ENCODE data around the gene ACOT11.
"Not testable (repeated sequence)": the region's sequence is repeated elsewhere in the genome, so short reads cannot be mapped to it uniquely, and the experiment has no call there.

Gene ACOT11

DNA sequence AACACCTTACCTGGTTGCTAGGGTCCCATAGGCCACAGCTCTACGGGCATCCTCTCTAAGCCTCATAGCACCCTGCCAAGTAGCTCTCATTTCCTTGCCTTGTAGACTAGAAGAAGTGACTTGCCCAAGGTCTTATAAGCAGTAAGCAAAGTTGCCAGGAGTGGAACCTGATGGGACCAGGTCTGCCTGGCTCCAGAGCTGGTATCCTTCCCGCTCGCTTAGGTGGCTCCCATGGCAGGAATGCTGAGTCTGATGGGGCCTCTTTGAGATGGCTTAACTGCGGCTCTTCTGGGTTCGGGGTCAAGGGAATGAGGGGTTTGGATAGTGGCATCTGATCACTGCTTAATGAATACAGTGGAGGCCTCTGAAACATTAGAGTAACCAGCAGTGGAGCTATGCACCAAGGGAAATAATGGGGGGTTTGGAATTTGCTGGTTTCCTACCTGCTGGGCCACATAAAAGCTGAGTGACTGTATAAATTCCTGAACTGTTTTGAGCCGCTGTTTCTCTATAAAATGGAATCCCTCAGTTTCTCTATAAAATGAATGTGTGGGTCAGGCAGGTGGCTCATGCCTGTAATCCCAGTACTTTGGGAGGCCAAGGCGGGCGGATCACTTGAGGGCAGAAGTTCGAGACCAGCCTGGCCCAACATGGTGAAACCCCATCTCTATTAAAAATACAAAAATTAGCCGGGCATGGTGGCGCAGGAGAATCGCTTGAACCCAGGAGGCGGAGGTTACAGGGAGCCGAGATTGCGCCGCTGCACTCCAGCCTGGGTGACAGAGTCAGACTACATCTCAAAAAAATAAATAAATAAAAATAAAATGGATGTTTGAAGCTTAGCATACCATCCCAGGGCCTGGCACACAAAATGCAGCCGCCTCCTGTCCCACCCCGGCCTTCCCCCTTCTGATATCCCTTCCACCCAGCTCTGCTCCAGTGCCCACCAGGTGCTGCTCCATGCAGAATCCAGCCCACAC, 62.9 kb downstream of the ACOT11 start:
- Mint-ChIP-seq H3K4me3 (no peak overlapping the region), H3K4me1 (ENCODE audit: low read depth) (no peaks in the 10 kb centered on the region), H3K9me3 (no peaks in the 10 kb centered on the region), H3K27ac (no peak overlapping the region), H3K27me3 (ENCODE audit: low read depth) (no peaks in the 10 kb centered on the region), H3K36me3 (ENCODE audit: low read depth) (no peaks in the 10 kb centered on the region)

DNA sequence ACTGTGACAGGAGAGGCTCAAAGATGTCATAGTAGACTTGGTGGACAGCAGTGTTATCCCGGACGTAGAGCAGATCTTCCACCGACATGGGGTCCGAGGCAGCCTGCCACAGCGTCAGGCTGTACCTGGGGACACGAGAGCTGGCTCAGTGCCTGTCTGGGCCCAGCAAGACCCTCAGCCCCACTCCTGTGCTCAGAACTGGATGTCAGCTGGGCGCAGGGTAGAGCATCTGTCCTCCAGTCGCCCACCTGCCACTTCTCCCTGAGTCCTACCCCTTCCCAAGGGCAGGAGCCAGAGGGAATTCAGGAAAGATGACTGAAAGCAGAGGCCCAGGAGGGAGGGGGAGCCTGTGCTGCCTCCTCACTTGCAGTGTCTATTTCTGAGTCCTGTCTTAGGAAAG, 63.6 kb downstream of the ACOT11 start:
- Mint-ChIP-seq H3K27ac (no peak overlapping the region), H3K9me3 (no peaks in the 10 kb centered on the region), H3K4me1 (ENCODE audit: low read depth) (no peaks in the 10 kb centered on the region), H3K27me3 (ENCODE audit: low read depth) (no peaks in the 10 kb centered on the region), H3K36me3 (ENCODE audit: low read depth) (no peaks in the 10 kb centered on the region), H3K4me3 (no peak overlapping the region)

DNA sequence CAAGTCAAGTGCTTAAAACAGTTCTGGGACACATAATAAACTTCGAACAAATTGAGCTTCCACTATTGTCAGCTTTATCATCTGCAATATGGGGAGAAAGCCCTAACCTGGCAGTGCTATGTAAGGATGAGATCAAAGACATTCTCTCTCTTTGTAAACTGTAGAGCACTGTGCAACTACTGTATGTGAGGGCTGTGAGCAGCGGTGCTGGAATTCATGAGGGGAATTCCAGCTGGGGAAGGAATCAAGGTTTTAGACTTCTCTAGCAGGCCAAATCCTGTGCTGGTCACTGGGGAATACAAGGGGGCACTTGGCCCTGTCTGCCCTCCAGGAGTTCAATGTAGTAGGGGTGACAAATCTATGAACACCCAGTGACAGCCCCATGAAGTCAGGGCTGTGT, 66.0 kb downstream of the ACOT11 start:
- no peak overlapping the region for H3K4me3 Mint-ChIP-seq
- no peaks in the 10 kb centered on the region for H3K27me3 Mint-ChIP-seq (ENCODE audit: low read depth)
- no peaks in the 10 kb centered on the region for H3K9me3 Mint-ChIP-seq
- H3K36me3 Mint-ChIP-seq (ENCODE audit: low read depth): no peaks in the 10 kb centered on the region
- H3K4me1 Mint-ChIP-seq (ENCODE audit: low read depth): no peaks in the 10 kb centered on the region
- H3K27ac Mint-ChIP-seq: no peak overlapping the region

DNA sequence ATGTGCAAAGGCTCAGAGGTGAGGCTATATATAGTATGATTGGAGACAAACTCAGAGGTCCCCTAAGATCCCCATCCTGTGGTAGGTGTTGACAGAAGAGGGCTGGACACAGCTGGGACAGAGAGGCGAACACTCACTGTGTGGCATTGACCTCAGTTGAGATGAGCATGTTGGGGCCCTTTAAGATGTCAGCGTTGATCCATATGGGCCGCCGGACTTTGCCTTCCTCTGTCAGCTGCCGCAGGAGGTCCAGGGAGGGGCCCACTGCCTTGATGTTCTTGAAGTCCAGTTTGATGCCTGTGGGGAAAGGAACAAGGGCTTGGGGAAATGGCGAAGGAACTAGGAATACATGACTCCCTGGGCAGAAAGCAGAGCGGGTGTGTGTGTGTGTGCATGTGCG, 66.5 kb downstream of the ACOT11 start:
- Mint-ChIP-seq H3K4me3 (no peak overlapping the region), H3K27me3 (ENCODE audit: low read depth) (no peaks in the 10 kb centered on the region), H3K9me3 (no peaks in the 10 kb centered on the region), H3K27ac (no peak overlapping the region), H3K36me3 (ENCODE audit: low read depth) (no peaks in the 10 kb centered on the region), H3K4me1 (ENCODE audit: low read depth) (no peaks in the 10 kb centered on the region)

DNA sequence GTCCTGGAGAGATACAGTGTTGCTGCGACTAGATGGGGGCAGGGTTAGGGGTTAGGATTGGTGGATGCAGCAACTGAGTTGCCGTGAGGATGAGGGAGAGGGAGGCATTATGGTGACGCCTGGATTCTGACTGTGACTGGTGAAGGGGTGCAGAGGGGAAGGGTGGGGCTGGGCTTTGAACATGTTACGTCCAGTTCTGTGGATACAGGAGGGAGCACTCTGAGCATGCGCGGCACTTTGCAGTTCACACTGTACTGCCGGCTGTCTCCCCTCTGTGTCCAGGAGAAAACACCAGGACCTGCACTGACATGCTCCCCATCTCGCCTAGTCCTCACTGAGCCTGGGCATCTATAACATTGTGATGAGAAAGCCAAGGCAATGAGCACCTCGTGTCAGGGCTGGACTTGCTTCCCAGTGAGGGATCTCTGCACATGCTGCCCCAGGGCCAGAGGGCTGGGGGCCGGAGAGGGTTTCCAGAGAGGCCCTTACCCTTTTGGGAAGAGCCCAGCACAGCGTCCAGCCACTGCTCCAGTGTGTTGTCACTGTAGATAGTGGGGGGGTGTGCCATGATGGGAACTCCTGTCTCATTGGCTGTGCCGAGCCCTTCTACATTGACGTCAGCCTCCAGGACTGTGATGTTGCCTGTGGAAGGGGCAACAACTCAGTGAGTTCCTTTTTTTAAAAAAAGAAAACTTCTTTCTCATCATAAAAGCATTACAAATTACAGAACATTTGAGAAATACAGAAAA, 67.7 kb downstream of the ACOT11 start:
- Mint-ChIP-seq H3K4me3 (no peak overlapping the region), H3K9me3 (no peaks in the 10 kb centered on the region), H3K4me1 (ENCODE audit: low read depth) (no peaks in the 10 kb centered on the region), H3K36me3 (ENCODE audit: low read depth) (no peaks in the 10 kb centered on the region), H3K27ac (no peak overlapping the region), H3K27me3 (ENCODE audit: low read depth) (no peaks in the 10 kb centered on the region)

DNA sequence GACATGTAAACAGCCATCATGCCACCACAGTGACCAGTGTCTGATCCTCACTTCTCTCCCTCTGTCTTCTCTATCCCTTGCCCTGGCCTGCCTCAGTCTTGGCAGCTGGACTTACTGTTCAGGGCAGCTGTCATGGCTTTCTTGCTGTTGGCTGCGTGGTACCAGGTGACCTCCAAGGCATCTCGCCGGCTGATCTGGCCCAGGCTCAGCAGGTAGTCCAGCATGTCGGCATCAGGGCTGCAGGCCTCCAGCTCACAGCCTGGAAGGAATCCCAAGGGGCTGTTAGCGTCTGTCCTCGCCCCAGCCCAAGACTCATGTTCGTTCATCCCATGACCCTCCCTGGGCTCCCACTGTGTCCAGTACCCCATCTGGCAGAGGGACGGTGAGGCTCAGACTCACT, 71.7 kb downstream of the ACOT11 start:
- Mint-ChIP-seq H3K27me3 (ENCODE audit: low read depth) (no peaks in the 10 kb centered on the region), H3K27ac (no peak overlapping the region), H3K9me3 (no peaks in the 10 kb centered on the region), H3K4me3 (no peak overlapping the region), H3K4me1 (ENCODE audit: low read depth) (no peaks in the 10 kb centered on the region), H3K36me3 (ENCODE audit: low read depth) (no peaks in the 10 kb centered on the region)

DNA sequence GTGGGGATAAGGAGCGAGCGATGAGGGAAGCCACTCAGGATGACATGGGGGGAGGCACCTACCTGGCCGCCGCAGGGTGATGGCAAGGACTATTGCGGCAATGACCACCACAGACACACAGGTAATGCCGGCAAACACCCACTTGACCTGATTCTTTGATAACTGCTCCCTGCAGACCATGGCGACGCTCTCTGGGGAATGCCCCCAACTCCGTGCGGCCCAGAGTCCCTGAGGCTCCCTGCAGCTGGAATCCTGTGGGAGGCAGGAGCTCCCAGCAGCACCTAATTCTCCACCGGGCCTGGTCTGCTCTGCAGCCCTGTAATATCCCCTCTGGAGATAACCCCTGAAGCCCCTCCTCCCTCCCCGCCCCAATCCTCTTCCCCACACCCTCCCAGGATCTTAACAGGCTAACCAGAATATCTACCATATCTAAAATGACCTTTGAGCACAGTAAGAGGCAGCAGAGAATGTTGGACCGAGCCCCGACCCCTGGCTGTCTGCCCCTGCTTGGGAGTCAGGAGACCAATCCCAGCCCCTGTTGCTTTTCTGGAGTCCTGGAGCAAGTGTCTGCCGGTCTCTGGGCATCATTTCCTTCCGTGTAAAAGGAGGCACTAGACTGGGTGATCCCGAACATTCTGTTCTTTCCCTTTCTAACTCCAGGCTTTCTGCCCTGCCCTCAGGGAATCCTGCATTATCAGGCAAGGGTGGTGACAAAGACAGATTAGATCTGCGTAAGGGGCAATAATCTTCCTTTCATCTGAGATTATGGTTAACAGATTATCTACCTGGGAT, 75.4 kb downstream of the ACOT11 start, which contains the start of gene FAM151A:
FAM151A (minus strand) TSS at position 310 of the 792 bp plus-strand sequence; CDS start at position 180, 130 bp downstream.
- Mint-ChIP-seq H3K4me1 (ENCODE audit: low read depth) (no peaks in the 10 kb centered on the region), H3K27ac (no peak within 1 kb of the TSS), H3K36me3 (ENCODE audit: low read depth) (no peaks in the 10 kb centered on the region), H3K9me3 (no peaks in the 10 kb centered on the region), H3K27me3 (ENCODE audit: low read depth) (no peaks in the 10 kb centered on the region), H3K4me3 (no peak within 1 kb of the TSS)

DNA sequence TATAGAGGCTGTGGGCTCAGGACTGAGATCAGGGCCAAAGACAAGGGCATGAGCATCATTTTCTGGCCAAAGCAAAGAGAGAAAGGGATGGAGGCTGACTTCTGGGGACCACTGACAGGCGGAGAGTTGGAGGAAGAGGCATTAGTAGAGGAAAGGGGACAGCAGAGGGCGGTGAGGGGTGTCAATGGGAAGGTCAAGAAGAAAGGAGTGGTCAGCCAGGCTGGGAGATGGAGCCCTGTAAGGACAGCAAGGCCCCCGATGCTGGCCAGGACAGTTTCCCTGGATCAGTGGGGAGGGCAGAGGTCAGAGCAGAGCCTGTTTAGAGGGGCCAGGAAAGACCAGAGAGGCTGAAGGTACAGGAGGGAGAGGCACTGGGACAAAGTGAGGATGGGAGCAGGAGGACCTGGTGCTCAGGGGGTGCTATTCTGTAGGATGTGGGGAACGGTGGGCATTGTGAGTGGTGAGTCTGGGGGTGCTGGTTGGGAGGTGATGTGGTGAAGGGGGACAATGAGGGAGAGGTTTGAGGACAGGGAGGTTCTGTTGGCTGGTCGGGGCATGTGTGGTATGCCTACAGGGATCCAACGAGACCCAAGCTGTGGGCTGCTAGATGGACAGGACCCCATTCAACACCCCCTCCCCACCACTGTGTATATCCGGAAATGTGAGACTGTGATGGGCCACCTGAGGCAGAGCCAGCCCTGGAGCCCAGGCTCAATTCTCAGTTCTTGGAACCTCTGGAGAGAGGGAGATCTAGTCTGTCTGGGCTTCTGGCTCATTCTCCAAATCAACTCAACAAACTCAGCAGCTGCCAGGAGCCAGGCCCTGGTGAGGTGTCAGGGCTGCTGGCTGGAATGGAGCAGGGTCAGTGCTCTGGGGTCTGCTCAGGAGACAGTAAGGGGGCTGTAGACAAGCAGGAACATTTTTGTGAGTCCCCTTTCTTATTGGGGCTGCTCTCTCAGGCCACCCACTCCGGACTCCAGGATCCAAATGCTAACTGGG, 76.7 kb downstream of the ACOT11 start:
- Mint-ChIP-seq H3K27me3 (ENCODE audit: low read depth) (no peaks in the 10 kb centered on the region), H3K4me1 (ENCODE audit: low read depth) (no peaks in the 10 kb centered on the region), H3K36me3 (ENCODE audit: low read depth) (no peaks in the 10 kb centered on the region), H3K9me3 (no peaks in the 10 kb centered on the region), H3K27ac (no peak overlapping the region), H3K4me3 (no peak overlapping the region)

DNA sequence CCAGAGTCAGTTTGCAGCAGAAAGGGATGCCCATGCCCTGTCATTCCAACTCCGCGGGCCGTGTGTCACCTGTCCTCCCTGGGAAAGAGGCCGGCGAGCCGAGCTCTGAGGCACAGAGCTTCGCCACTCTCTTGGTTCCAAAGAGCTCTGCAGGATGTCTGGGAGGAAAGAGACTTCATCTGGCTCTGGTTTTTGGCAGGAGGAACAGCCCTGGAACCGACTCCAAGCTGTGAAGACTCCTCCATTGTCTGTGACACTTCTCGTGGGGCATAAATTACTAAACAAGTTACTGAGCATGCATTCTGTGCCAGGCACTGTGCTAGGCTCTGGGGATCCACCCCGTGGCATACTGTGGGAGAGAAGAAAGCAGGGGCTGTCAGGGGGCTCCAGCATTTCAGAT, 79.2 kb downstream of the ACOT11 start:
- Mint-ChIP-seq H3K27ac (no peak overlapping the region), H3K4me3 (no peak overlapping the region), H3K9me3 (no peaks in the 10 kb centered on the region), H3K4me1 (ENCODE audit: low read depth) (no peaks in the 10 kb centered on the region), H3K36me3 (ENCODE audit: low read depth) (no peaks in the 10 kb centered on the region), H3K27me3 (ENCODE audit: low read depth) (peaks cover under 1% of the 10 kb centered on the region)

DNA sequence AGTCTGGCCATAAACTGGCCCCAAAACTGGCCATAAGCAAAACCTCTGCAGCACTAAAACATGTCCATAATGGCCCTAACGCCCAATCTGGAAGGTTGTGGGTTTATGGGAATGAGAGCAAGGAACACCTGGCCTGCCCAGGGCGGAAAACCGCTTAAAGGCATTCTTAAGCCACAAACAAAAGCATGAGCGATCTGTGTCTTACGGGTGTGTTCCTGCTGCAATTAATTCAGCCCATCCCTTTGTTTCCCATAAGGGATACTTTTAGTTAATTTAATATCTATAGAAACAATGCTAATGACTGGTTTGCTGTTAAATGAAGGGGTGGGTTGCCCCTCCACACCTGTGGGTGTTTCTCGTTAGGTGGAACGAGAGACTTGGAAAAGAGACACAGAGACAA, 87.8 kb downstream of the ACOT11 start:
- not testable (repeated sequence) for H3K4me1 Mint-ChIP-seq (ENCODE audit: low read depth); H3K4me3 Mint-ChIP-seq; H3K36me3 Mint-ChIP-seq (ENCODE audit: low read depth); H3K9me3 Mint-ChIP-seq; H3K27ac Mint-ChIP-seq
- H3K27me3 Mint-ChIP-seq (ENCODE audit: low read depth): peaks cover 17% of the 10 kb centered on the region

DNA sequence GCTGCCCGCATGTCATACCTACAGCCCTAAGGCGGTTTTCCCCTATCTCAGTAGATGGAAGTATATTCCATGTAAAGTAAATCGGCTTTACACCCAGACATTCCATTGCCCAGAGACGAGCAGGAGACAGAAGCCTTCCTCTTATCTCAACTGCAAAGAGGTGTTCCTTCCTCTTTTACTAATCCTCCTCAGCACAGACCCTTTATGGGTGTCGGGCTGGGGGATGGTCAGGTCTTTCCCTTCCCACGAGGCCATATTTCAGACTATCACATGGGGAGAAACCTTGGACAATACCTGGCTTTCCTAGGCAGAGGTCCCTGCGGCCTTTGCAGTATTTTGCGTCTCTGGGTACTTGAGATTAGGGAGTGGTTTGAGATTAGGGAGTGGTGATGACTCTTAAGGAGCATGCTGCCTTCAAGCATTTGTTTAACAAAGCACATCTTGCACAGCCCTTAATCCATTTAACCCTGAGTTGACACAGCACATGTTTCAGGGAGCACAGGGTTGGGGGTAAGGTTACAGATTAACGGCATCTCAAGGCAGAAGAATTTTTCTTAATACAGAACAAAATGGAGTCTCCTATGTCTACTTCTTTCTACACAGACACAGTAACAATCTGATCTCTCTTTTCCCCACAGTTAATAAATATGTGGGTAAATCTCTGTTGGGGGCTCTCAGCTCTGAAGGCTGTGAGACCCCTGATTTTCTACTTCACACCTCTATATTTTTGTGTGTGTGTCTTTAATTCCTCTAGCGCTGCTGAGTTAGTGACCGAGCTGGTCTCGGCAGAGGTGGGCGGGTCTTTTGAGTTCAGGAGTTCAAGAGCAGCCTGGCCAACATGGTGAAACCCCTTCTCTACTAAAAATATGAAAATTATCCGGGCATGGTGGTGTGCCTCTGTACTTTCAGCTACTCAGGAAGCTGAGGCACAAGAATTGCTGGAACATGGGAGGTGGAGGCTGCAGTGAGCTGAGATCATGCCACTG, 88.7 kb downstream of the ACOT11 start:
- H3K27me3 Mint-ChIP-seq (ENCODE audit: low read depth): peaks cover 17% of the 10 kb centered on the region
- not testable (repeated sequence) for H3K4me1 Mint-ChIP-seq (ENCODE audit: low read depth); H3K9me3 Mint-ChIP-seq; H3K27ac Mint-ChIP-seq; H3K36me3 Mint-ChIP-seq (ENCODE audit: low read depth); H3K4me3 Mint-ChIP-seq

DNA sequence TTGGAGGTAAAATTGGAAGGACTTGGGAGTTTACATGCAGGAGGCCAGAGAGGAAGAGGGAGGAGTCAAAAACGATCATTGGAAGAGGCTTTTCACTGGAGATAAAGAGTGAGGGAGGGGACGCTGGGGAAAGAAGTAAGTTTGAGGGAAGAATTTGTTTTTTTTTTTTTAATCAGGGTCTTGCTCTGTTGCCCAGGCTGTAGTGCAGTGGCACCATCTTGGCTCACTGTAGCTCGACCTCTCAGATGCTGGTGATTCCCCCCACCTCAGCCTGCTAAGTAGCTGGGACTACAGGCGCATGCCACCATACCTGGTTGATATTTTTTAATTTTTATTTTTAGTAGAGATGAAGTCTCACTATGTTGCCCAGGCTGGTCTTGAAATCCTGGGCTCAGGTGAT, 92.3 kb downstream of the ACOT11 start:
- Mint-ChIP-seq H3K27me3 (ENCODE audit: low read depth) (peaks cover 8% of the 10 kb centered on the region), H3K4me1 (ENCODE audit: low read depth) (no peaks in the 10 kb centered on the region), H3K36me3 (ENCODE audit: low read depth) (no peaks in the 10 kb centered on the region), H3K27ac (no peak overlapping the region), H3K9me3 (peaks cover 5% of the 10 kb centered on the region), H3K4me3 (no peak overlapping the region)

Data from T-helper 1 cell treated with Interleukin-12 subunit alpha and Interleukin-12 subunit beta and Interleukin-4 antibody, amounts not matched to agents 30 μg/mL and 1 μg/mL, for 36 hours (primary cell).